H1 (cell line): ENCODE measurements around the gene SELENOI.

Experiments
- CBX8 ChIP-seq: fragments of 300-800, 300-1000 bp; sonication (generic); IDR thresholded peaks from 2 replicates; pipeline ENCODE4 v1.7.1; 2016; ENCODE audit warnings: low read depth, low read length, borderline replicate concordance
- EP300 ChIP-seq, 2 experiments: IDR thresholded peaks; 1 replicate in 1 of 2; 2 replicates in 1 of 2; pipeline ENCODE4 v1.6.1; 2011 to 2012; ENCODE audit warnings: low read depth in 2 of 2, low read length in 2 of 2, mild to moderate bottlenecking in 2 of 2, borderline replicate concordance in 1 of 2, inconsistent platforms in 1 of 2, moderate library complexity in 1 of 2
- POLR2A ChIP-seq, 2 experiments: IDR thresholded peaks; 1 replicate in 1 of 2; 2 replicates in 1 of 2; pipeline ENCODE4 v1.6.1; 2011; ENCODE audit warnings: low read depth in 2 of 2, low read length in 2 of 2, mild to moderate bottlenecking in 2 of 2; ENCODE audit errors: control extremely low read depth in 1 of 2
- RAD21 ChIP-seq, 2 experiments: IDR thresholded peaks in 1 of 2; conservative IDR thresholded peaks in 1 of 2; 2 replicates each; pipeline ENCODE4 v1.6.1; 2011; ENCODE audit warnings: low read depth in 2 of 2, low read length in 2 of 2, improper control_type of control experiment in 1 of 2, inconsistent platforms in 1 of 2, mild to moderate bottlenecking in 1 of 2, moderate library complexity in 1 of 2
- RFX5 ChIP-seq: IDR thresholded peaks from 2 replicates; pipeline ENCODE4 v1.6.1; 2011; ENCODE audit warnings: low read depth, low read length, improper control_type of control experiment, borderline replicate concordance
- SUZ12 ChIP-seq: fragments of 200-600 bp; sonication (generic); IDR thresholded peaks from 2 replicates; pipeline ENCODE4 v1.6.1; 2012; ENCODE audit warnings: mild to moderate bottlenecking, inconsistent platforms, low read length, moderate library complexity, mixed read lengths
- TF ChIP-seq, protein P1 (sequence below), 3 experiments: IDR thresholded peaks; 1 replicate in 2 of 3; 2 replicates in 1 of 3; pipeline versions ENCODE4 v1.5.1 to v1.6.1; 2011; ENCODE audit warnings: low read length in 3 of 3, mild to moderate bottlenecking in 3 of 3, inconsistent platforms in 2 of 3, low read depth in 1 of 3, moderate library complexity in 1 of 3; ENCODE audit not compliant: insufficient read depth in 1 of 3; ENCODE audit errors: control extremely low read depth in 1 of 3

DNA sequence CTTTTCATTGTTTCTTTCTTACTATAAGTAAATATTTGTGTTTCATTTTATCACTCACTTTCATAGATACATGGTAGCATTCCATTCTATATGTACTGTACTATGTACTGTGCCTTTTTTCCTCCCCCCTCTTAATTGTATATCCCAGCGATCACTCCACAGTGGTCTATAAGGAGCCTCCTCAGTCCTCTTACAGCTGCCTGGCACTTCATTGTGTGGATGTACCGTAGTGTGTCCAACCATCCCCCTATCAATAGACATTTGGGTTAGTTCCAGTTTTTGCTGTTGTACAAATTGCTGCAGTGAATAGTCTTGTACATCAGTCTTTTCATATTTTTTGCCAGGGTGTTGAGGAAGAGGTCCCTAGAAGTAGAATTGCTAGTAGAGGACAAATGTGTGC lies 34.3 kb downstream of the SELENOI start:
- TF ChIP-seq POLR2A (IDR thresholded peaks at IDR 0.05; ENCODE audit: control extremely low read depth in 1 of 2, low read depth in 2 of 2, low read length in 2 of 2) (no peak), RFX5 (no peak), CBX8 (no peak), EP300 (IDR thresholded peaks at IDR 0.05; ENCODE audit: borderline replicate concordance in 1 of 2, low read depth in 2 of 2, low read length in 2 of 2) (no peak), RAD21 (IDR thresholded peaks at IDR 0.05 in 1 of 2, conservative IDR thresholded peaks at IDR 0.05 in 1 of 2; ENCODE audit: low read depth in 2 of 2, low read length in 2 of 2) (no peak), SUZ12 (no peak)
- TF ChIP-seq, protein P1, sequence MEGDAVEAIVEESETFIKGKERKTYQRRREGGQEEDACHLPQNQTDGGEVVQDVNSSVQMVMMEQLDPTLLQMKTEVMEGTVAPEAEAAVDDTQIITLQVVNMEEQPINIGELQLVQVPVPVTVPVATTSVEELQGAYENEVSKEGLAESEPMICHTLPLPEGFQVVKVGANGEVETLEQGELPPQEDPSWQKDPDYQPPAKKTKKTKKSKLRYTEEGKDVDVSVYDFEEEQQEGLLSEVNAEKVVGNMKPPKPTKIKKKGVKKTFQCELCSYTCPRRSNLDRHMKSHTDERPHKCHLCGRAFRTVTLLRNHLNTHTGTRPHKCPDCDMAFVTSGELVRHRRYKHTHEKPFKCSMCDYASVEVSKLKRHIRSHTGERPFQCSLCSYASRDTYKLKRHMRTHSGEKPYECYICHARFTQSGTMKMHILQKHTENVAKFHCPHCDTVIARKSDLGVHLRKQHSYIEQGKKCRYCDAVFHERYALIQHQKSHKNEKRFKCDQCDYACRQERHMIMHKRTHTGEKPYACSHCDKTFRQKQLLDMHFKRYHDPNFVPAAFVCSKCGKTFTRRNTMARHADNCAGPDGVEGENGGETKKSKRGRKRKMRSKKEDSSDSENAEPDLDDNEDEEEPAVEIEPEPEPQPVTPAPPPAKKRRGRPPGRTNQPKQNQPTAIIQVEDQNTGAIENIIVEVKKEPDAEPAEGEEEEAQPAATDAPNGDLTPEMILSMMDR (IDR thresholded peaks at IDR 0.05; ENCODE audit: control extremely low read depth in 1 of 3, insufficient read depth in 1 of 3, low read depth in 1 of 3, low read length in 3 of 3): no peak
